DND-41 (cell line): ENCODE measurements around the gene ZGPAT.

Source experiments
- ATAC-seq: fragments of 200-7000 bp; cut with Tn5 transposase; 3 replicates; pipeline ENCODE4 v1.9.1; 2021; ENCODE audit warnings: low read depth; ENCODE audit not compliant: insufficient read depth
- DNase-seq: peaks from one replicate; pipeline ENCODE4 v3.0.0-alpha.2; 2020
- H2AFZ ChIP-seq: 2 replicates; pipeline ENCODE4 v1.6.0; 2012; ENCODE audit warnings: low read depth, low read length
- H3K27ac ChIP-seq: 2 replicates; pipeline ENCODE4 v1.5.1; 2012; ENCODE audit warnings: low read length, inconsistent platforms
- H3K27me3 ChIP-seq: fragments of 200-600 bp; sonication (generic); 2 replicates; pipeline ENCODE4 v1.6.0; 2012; ENCODE audit warnings: low read length, mild to moderate bottlenecking, inconsistent platforms; ENCODE audit not compliant: insufficient read depth, poor library complexity
- H3K36me3 ChIP-seq: 2 replicates; pipeline ENCODE4 v1.5.1; 2012; ENCODE audit warnings: low read length, inconsistent platforms; ENCODE audit not compliant: insufficient read depth
- H3K4me1 ChIP-seq: 2 replicates; pipeline ENCODE4 v1.5.1; 2012; ENCODE audit warnings: mild to moderate bottlenecking, low read length; ENCODE audit not compliant: insufficient read depth
- H3K4me2 ChIP-seq: 2 replicates; pipeline ENCODE4 v1.6.0; 2012; ENCODE audit warnings: mild to moderate bottlenecking, moderate library complexity, low read length, inconsistent platforms; ENCODE audit not compliant: insufficient read depth
- H3K4me3 ChIP-seq, 2 experiments: fragments of 200-600 bp in 1 of 2; shearing (Covaris generic) in 1 of 2; 2 replicates each; pipeline ENCODE4 v1.5.1; 2012 to 2016; ENCODE audit warnings: inconsistent platforms in 2 of 2, low read length in 2 of 2, mild to moderate bottlenecking in 2 of 2, low read depth in 1 of 2, moderate library complexity in 1 of 2
- H3K79me2 ChIP-seq: 2 replicates; pipeline ENCODE4 v1.6.0; 2012; ENCODE audit warnings: low read length, inconsistent platforms; ENCODE audit not compliant: insufficient read depth
- H3K9ac ChIP-seq: 2 replicates; pipeline ENCODE4 v1.6.0; 2012; ENCODE audit warnings: low read depth, mild to moderate bottlenecking, inconsistent platforms, low read length, moderate library complexity
- H3K9me3 ChIP-seq: 2 replicates; pipeline ENCODE4 v1.5.1; 2012; ENCODE audit warnings: low read length, moderate library complexity, mild to moderate bottlenecking, inconsistent platforms; ENCODE audit not compliant: insufficient read depth, severe bottlenecking
- H4K20me1 ChIP-seq: 2 replicates; pipeline ENCODE4 v1.6.0; 2012; ENCODE audit warnings: low read length; ENCODE audit not compliant: insufficient read depth
- EZH2 ChIP-seq: IDR thresholded peaks from 3 replicates; pipeline ENCODE4 v1.6.1; 2012; ENCODE audit warnings: borderline replicate concordance, low read depth, mild to moderate bottlenecking, moderate library complexity, low read length, inconsistent platforms; ENCODE audit not compliant: severe bottlenecking
- TF ChIP-seq, protein P1 (sequence below): IDR thresholded peaks from 2 replicates; pipeline ENCODE4 v1.5.1; 2012; ENCODE audit warnings: borderline replicate concordance, low read length, moderate library complexity, mild to moderate bottlenecking; ENCODE audit not compliant: poor library complexity, severe bottlenecking; ENCODE audit errors: extremely low read depth

The ZGPAT gene

DNA sequence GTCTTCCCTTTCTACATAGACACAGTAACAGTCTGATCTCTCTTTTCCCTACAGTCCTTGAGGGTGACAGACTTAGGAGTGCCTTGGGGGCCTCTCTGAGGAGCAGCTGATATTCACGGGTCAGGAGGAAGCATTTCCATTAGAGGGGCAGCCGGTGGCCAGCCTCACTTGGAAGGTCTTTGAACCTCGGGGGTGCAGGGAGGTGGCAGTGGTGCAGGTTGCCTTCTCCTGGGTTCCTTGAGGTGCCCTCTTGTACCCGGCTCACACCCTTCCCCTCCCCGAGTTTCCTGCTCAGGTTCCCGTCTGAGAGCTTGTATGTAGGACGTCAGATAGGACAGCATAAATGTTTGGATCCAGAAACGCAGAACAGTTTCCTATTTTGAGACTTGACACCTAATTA is 47.2 kb upstream of the ZGPAT start:
- no peak for TF ChIP-seq EZH2
- TF ChIP-seq, protein P1, sequence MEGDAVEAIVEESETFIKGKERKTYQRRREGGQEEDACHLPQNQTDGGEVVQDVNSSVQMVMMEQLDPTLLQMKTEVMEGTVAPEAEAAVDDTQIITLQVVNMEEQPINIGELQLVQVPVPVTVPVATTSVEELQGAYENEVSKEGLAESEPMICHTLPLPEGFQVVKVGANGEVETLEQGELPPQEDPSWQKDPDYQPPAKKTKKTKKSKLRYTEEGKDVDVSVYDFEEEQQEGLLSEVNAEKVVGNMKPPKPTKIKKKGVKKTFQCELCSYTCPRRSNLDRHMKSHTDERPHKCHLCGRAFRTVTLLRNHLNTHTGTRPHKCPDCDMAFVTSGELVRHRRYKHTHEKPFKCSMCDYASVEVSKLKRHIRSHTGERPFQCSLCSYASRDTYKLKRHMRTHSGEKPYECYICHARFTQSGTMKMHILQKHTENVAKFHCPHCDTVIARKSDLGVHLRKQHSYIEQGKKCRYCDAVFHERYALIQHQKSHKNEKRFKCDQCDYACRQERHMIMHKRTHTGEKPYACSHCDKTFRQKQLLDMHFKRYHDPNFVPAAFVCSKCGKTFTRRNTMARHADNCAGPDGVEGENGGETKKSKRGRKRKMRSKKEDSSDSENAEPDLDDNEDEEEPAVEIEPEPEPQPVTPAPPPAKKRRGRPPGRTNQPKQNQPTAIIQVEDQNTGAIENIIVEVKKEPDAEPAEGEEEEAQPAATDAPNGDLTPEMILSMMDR, result no peak
- no peak overlapping the region for H2AFZ ChIP-seq
- peaks cover 35% of the 10 kb centered on the region for H3K4me1 ChIP-seq
- peaks cover 58% of the 10 kb centered on the region for H3K36me3 ChIP-seq
- peaks cover 24% of the 10 kb centered on the region; the same call in 1 of the 2 replicates for H4K20me1 ChIP-seq
- no peaks in the 10 kb centered on the region for H3K9me3 ChIP-seq
- H3K9ac ChIP-seq, result no peak overlapping the region
- H3K27me3 ChIP-seq, result no peaks in the 10 kb centered on the region
- no peak overlapping the region for H3K27ac ChIP-seq
- peaks cover 66% of the 10 kb centered on the region for H3K79me2 ChIP-seq
- no peak overlapping the region for H3K4me3 ChIP-seq
- no peak for DNase-seq
- no peak overlapping the region for H3K4me2 ChIP-seq
- ATAC-seq, result no peak

DNA sequence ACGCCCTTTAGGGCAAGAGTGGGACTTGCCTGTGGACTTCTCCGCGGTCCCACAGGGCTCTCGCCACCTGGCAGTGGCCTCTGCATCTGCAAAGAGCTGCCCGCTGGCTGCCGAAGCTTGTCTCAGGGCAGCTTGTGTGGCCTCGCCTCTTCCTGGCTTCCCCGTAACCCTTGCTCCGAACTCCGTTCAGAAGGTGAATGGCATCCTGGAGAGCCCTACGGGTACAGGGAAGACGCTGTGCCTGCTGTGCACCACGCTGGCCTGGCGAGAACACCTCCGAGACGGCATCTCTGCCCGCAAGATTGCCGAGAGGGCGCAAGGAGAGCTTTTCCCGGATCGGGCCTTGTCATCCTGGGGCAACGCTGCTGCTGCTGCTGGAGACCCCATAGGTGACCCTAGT is 46.7 kb upstream of the ZGPAT start:
- Histone ChIP-seq H3K36me3 (peaks cover 63% of the 10 kb centered on the region), H2AFZ (no peak overlapping the region), H3K9me3 (no peaks in the 10 kb centered on the region), H3K27ac (no peak overlapping the region), H3K9ac (no peak overlapping the region), H3K4me1 (peaks cover 35% of the 10 kb centered on the region), H3K79me2 (peaks cover 66% of the 10 kb centered on the region), H4K20me1 (peaks cover 24% of the 10 kb centered on the region; the same call in 1 of the 2 replicates), H3K27me3 (no peaks in the 10 kb centered on the region), H3K4me2 (no peak overlapping the region), H3K4me3 (no peak overlapping the region)
- TF ChIP-seq, protein P1, result no peak
- TF ChIP-seq EZH2, result no peak
- ATAC-seq (no peak), DNase-seq (no peak)

DNA sequence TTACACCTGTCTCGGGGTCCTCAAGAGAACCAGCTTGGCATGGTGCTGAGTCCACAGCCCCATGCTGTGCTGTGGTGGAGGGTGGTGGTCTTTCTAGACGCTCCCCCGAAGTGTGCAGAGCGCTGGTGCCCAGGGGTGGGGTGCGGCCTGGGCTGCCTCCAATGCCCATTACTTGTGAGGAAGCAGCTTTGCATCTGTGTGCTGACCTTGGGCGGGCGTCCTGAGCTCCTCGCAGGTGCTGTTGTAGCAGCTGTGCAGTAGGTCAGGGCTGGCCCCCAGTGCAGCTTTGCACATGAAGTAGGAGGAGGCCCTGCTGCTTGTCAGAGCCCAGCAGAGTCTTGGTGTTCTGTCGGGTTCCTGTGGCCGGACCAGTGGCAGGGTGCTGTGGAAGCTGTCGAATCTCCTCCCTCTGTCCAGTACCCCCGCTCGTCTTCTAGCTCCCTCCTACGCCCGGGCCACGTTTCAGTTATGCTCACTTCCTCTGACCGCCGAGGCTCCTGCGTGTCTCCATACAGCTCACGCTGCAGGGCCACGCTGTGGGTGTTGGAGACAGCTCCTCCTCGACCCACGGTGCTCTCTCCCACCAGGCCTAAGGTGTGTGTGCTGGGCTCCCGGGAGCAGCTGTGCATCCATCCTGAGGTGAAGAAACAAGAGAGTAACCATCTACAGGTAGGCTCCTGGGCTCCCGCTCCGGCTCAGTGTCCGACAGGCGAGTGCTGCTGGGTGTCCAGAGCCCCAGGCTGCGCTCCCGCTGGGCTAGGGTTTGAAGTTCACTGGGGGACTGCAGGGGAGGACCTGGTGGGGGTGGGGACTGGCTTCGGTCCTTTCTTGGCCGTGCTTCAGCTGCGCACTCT is 45.7 kb upstream of the ZGPAT start:
- DNase-seq (no peak), ATAC-seq (no peak)
- H3K79me2 ChIP-seq, result peaks cover 66% of the 10 kb centered on the region
- no peak overlapping the region for H3K9ac ChIP-seq
- H3K27me3 ChIP-seq, result no peaks in the 10 kb centered on the region
- H3K4me2 ChIP-seq, result no peak overlapping the region
- H3K9me3 ChIP-seq, result no peaks in the 10 kb centered on the region
- H3K27ac ChIP-seq, result no peak overlapping the region
- no peak for TF ChIP-seq EZH2
- TF ChIP-seq, protein P1, result no peak
- H3K4me1 ChIP-seq, result peaks cover 29% of the 10 kb centered on the region
- H3K36me3 ChIP-seq, result peaks cover 71% of the 10 kb centered on the region
- no peak overlapping the region for H2AFZ ChIP-seq
- H3K4me3 ChIP-seq, result no peak overlapping the region
- H4K20me1 ChIP-seq, result peaks cover 25% of the 10 kb centered on the region; the same call in 1 of the 2 replicates
